ENCODE results near the gene H6PD.

Gene H6PD

DNA sequence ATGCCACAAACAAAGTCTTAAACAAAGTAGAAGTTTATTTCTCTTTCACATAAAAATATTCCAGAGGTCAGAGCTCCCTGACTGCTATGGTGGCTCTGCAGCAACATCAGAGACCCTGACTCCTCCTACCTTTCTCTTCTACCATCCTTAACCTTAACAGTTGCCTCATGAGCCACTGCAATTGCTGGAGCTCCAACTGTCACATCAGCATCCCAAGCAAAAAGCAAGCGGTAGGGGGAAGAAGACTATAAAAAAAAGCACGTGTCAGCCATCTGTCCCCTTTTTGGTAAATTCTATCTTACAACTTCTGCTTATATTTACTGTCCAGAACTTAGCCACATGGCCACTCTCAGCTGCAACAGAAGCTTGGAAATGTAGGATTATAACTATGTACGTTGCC is 21.8 kb upstream of the H6PD start:
- TF ChIP-seq, protein P1, sequence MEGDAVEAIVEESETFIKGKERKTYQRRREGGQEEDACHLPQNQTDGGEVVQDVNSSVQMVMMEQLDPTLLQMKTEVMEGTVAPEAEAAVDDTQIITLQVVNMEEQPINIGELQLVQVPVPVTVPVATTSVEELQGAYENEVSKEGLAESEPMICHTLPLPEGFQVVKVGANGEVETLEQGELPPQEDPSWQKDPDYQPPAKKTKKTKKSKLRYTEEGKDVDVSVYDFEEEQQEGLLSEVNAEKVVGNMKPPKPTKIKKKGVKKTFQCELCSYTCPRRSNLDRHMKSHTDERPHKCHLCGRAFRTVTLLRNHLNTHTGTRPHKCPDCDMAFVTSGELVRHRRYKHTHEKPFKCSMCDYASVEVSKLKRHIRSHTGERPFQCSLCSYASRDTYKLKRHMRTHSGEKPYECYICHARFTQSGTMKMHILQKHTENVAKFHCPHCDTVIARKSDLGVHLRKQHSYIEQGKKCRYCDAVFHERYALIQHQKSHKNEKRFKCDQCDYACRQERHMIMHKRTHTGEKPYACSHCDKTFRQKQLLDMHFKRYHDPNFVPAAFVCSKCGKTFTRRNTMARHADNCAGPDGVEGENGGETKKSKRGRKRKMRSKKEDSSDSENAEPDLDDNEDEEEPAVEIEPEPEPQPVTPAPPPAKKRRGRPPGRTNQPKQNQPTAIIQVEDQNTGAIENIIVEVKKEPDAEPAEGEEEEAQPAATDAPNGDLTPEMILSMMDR (conservative IDR thresholded peaks at IDR 0.05): no peak
- no peak overlapping the region for H3K27ac ChIP-seq

DNA sequence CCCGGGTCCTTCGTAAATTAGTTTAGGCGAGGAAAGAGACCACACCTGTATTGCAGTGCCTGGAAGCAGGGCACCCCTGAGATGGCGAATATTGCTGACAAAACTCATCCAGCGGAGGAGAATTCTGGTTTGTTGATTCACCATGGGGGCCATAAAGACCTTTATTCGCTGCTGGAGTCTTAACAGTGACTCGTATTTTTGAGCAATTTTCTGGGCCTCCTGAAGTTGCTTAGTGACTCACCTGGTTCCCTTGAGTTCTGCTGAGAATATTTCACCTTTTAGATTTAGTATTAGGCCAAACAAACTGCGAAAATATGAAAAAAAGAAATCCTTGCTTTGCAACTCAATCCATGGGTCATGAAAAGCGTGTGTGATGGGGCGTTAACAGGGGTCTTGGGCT is 20.6 kb upstream of the H6PD start:
- H3K27ac ChIP-seq: no peak overlapping the region

DNA sequence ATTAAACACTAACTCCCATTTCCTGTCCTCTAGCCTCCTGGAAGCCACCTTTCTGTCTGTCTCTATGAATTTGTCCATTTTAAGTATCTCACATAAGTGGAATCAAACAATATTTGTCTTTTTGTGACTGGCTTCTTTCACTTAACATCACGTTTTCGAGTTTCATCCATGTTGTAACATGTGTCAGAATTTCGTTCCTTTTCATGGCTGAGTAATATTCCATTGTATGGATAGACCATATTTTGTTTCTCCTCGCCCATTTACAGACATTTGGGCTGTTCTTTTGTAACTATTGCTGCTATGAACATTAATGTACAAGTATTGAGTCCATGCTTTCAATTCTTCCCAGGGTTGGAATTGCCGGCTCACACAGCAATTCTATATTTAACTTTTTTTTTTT is 15.7 kb upstream of the H6PD start:
- no peak overlapping the region for H3K27ac ChIP-seq
- TF ChIP-seq, protein P1 (conservative IDR thresholded peaks at IDR 0.05): no peak

More for the DNA sequence above, 20.6 kb upstream of the H6PD start:
- TF ChIP-seq, protein P1 (conservative IDR thresholded peaks at IDR 0.05): no peak

GRCh38 chr1:9222846-9223625 is 11.5 kb upstream of the H6PD start:
- TF ChIP-seq, protein P1 (conservative IDR thresholded peaks at IDR 0.05): no peak
- H3K27ac ChIP-seq: no peak overlapping the region

- peak overlapping the region; percentile 45 for H3K27ac ChIP-seq
- TF ChIP-seq, protein P1 (conservative IDR thresholded peaks at IDR 0.05): no peak
Measured at GRCh38 chr1:9224664-9225410, 9.7 kb upstream of the H6PD start.

DNA sequence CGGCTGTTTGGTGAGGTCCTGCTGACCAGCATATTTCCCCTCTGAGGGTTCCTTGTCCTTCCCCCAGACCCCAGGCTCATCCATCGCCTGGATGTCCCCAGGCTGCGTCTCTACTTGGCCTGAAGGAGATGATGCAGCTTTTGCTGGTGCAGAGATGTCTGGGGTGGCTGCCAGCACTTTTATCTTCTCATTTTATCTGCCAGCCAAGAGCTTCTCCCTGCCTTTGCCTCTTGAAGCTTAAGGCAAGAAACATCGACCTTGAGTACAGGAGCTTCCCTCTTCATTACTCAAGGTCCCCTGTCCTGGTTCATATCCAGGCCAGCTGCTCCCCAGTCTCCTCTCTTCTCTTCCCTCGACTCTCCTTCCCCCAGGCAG is 9.2 kb upstream of the H6PD start:
- TF ChIP-seq, protein P1 (conservative IDR thresholded peaks at IDR 0.05): no peak
- H3K27ac ChIP-seq: peak overlapping the region; percentile 45

DNA sequence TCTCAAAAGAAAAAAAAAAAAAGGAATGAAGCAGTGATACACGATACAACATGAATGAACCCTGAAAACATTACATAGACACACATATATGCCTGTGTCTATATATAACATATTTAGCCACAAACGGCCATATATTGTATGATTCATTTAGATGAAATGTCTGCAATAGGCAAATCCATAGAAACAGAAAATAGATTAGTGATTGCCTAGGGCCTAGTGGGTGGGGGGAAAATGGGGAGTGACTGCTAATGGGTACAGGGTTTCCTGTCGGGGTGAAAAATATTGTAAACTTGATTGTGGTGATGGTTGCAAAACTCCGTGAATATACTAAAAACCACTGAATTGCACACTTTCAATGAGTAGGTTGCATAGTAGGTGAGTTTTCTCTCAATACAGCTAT is 6.0 kb upstream of the H6PD start:
- H3K27ac ChIP-seq: no peak overlapping the region
- TF ChIP-seq, protein P1 (conservative IDR thresholded peaks at IDR 0.05): no peak

Measured in VCaP (cell line).